HepG2 (cell line): ENCODE measurements around the gene ACVR1B. TPM values are rescaled to one million over a fixed set of nuclear protein-coding genes. Genes with fewer than 3 reads are reported as not detected.
A peak's percentile ranks its signal among the peaks of the same experiment; 100 is the strongest.

ENCODE experiments used
- ETV6 ChIP-seq: sonication (generic); formaldehyde crosslinking; conservative IDR thresholded peaks from 2 replicates; pipeline ENCODE4 v1.4.0; 2020; ENCODE audit warnings: missing genetic modification reagents
- JARID2 ChIP-seq: sonication (generic); formaldehyde crosslinking; IDR thresholded peaks from 2 replicates; pipeline ENCODE4 v1.8.1; 2023; ENCODE audit warnings: missing genetic modification reagents, inconsistent platforms; ENCODE audit not compliant: insufficient replicate concordance
- KAT8 ChIP-seq: IDR thresholded peaks from 2 replicates; pipeline ENCODE4 v1.6.1; 2016; ENCODE audit warnings: missing genetic modification reagents, missing compliant biosample characterization
- NFKBIZ ChIP-seq: IDR thresholded peaks from 2 replicates; pipeline ENCODE4 v1.6.1; 2018; ENCODE audit warnings: missing genetic modification reagents, missing compliant biosample characterization
- NR2F6 ChIP-seq, 2 experiments: IDR thresholded peaks; 2 replicates each; pipeline ENCODE4 v1.6.1; 2016; ENCODE audit warnings: antibody characterized with exemption in 1 of 2, mild to moderate bottlenecking in 1 of 2
- PHF8 ChIP-seq: sonication (generic); formaldehyde crosslinking; IDR thresholded peaks from 2 replicates; pipeline ENCODE4 v1.5.0; 2020; ENCODE audit warnings: missing genetic modification reagents
- RBM39 ChIP-seq: fragments of 200-400 bp; formaldehyde crosslinking; IDR thresholded peaks from one replicate; pipeline ENCODE4 v1.6.1; 2018; ENCODE audit warnings: antibody characterized with exemption, mild to moderate bottlenecking, low read depth, low read length; ENCODE audit not compliant: poor library complexity, severe bottlenecking
- ZNF101 ChIP-seq: sonication (generic); formaldehyde crosslinking; IDR thresholded peaks from 2 replicates; pipeline ENCODE4 v1.4.0; 2020; ENCODE audit warnings: mild to moderate bottlenecking, low read depth, missing genetic modification reagents, borderline replicate concordance
- ZNF335 ChIP-seq: sonication (generic); formaldehyde crosslinking; IDR thresholded peaks from 2 replicates; pipeline ENCODE4 v1.4.0; 2020; ENCODE audit warnings: missing genetic modification reagents
- ZNF598 ChIP-seq: sonication (generic); formaldehyde crosslinking; IDR thresholded peaks from 2 replicates; pipeline ENCODE4 v1.5.1; 2020; ENCODE audit warnings: mild to moderate bottlenecking, missing genetic modification reagents, borderline replicate concordance
- ZNF605 ChIP-seq: sonication (generic); formaldehyde crosslinking; IDR thresholded peaks from 2 replicates; pipeline ENCODE4 v1.8.0; 2022; ENCODE audit warnings: mild to moderate bottlenecking, missing genetic modification reagents
- ZNF761 ChIP-seq: sonication (generic); formaldehyde crosslinking; conservative IDR thresholded peaks from 2 replicates; pipeline ENCODE4 v1.4.0; 2020; ENCODE audit warnings: mild to moderate bottlenecking, missing genetic modification reagents
- ZNF777 ChIP-seq: sonication (generic); formaldehyde crosslinking; IDR thresholded peaks from 2 replicates; pipeline ENCODE4 v1.4.0; 2020; ENCODE audit warnings: missing genetic modification reagents
- polyA plus RNA-seq, 8 experiments: library from polyadenylated mRNA; depleted of rRNA in 3 of 8; stranded (reverse) in 7 of 8; unstranded in 1 of 8; fragments of >200 nt; fragmentation: Illumina TruSeq in 4 of 8; extraction: Trizol in 4 of 8; gene quantifications; 2 replicates each; pipeline versions ENCODE4 v1.2.1 to v1.2.3, GENCODE V29; 2011 to 2016; ENCODE audit warnings: low read depth in 4 of 8, missing spikeins in 1 of 8, mixed read lengths in 1 of 8; ENCODE audit not compliant: insufficient read depth in 1 of 8
- total RNA-seq, 5 experiments: library from RNA; depleted of rRNA; stranded (reverse); fragments of >200 nt; fragmentation: Illumina TruSeq; extraction: Trizol; gene quantifications; 2 replicates each; pipeline ENCODE4 v1.2.3, GENCODE V29; 2016; ENCODE audit warnings: low read depth in 1 of 5
- TF ChIP-seq, protein P1 (sequence below): sonication (generic); formaldehyde crosslinking; IDR thresholded peaks from 2 replicates; pipeline ENCODE4 v1.5.1; 2020; ENCODE audit warnings: mild to moderate bottlenecking, missing genetic modification reagents
- TF ChIP-seq, protein P2 (sequence below): sonication (generic); formaldehyde crosslinking; IDR thresholded peaks from 2 replicates; pipeline ENCODE4 v1.8.1; 2023; ENCODE audit warnings: missing genetic modification reagents, mild to moderate bottlenecking, borderline replicate concordance
- TF ChIP-seq, protein P3 (sequence below): sonication (generic); formaldehyde crosslinking; IDR thresholded peaks from 2 replicates; pipeline ENCODE4 v1.4.0; 2020; ENCODE audit warnings: missing genetic modification reagents, borderline replicate concordance
- TF ChIP-seq, protein P4 (sequence below): sonication (generic); formaldehyde crosslinking; IDR thresholded peaks from 2 replicates; pipeline ENCODE4 v1.5.1; 2020; ENCODE audit warnings: mild to moderate bottlenecking, missing genetic modification reagents, borderline replicate concordance

Gene ACVR1B
- total and polyA plus RNA-seq, 2 of the 13 experiments (the other 11 are each of a cell fraction or from before 2014, with no cell fraction given), result 8.9 to 12.1 TPM

DNA sequence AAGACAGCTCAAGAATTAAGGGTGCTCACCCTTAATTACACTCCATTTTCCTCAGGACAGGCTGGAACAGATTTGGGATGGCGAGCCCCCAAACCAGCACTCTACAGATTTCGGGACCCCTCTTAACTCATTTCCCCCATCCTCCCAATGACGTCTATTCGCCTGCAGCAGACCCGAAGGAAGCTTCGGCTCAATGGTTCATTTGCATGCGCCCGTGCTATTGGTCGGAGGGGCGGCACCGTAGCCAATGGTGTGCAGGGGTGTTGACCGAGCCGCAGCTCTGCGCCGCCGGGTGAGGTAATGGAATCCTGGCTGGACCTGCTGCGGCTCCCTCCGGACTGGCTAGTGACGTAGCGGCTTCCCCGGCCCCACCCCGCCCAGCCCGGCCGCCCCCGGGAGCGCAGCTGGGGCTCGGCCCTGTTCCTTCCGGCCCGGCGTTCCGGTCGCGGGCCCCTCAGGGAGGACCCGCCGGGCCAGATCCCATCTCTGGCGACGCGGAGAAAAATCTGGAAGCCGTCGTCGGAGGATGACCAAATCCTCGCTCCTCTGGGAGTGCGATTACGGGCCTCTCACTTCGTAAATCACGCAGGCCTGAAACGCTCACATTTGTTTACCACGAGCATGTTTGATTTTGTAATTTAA lies 81.4 kb downstream of the ACVR1B start (continued):
- TF ChIP-seq, protein P1, sequence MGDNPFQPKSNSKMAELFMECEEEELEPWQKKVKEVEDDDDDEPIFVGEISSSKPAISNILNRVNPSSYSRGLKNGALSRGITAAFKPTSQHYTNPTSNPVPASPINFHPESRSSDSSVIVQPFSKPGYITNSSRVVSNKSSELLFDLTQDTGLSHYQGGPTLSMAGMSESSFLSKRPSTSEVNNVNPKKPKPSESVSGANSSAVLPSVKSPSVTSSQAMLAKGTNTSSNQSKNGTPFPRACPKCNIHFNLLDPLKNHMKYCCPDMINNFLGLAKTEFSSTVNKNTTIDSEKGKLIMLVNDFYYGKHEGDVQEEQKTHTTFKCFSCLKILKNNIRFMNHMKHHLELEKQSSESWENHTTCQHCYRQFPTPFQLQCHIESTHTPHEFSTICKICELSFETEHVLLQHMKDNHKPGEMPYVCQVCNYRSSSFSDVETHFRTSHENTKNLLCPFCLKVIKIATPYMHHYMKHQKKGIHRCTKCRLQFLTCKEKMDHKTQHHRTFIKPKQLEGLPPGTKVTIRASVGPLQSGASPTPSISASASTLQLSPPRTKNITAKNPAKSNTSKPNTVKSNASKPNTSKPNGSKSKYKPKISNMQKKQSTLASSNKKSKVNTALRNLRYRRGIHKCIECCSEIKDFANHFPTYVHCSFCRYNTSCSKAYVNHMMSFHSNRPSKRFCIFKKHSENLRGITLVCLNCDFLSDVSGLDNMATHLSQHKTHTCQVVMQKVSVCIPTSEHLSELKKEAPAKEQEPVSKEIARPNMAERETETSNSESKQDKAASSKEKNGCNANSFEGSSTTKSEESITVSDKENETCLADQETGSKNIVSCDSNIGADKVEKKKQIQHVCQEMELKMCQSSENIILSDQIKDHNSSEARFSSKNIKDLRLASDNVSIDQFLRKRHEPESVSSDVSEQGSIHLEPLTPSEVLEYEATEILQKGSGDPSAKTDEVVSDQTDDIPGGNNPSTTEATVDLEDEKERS (CRISPR knock-in tag), result no peak
- TF ChIP-seq, protein P2, sequence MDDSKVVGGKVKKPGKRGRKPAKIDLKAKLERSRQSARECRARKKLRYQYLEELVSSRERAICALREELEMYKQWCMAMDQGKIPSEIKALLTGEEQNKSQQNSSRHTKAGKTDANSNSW (CRISPR knock-in tag), result no peak
- TF ChIP-seq ZNF101 (CRISPR knock-in tag), result no peak
- 0 out of 2 replicates have a peak, but pooled peaks have one; percentile 48 for TF ChIP-seq PHF8 (CRISPR knock-in tag)
- TF ChIP-seq ZNF605 (CRISPR knock-in tag), result no peak
- no peak for TF ChIP-seq NFKBIZ (CRISPR knock-in tag)
- TF ChIP-seq, protein P3, sequence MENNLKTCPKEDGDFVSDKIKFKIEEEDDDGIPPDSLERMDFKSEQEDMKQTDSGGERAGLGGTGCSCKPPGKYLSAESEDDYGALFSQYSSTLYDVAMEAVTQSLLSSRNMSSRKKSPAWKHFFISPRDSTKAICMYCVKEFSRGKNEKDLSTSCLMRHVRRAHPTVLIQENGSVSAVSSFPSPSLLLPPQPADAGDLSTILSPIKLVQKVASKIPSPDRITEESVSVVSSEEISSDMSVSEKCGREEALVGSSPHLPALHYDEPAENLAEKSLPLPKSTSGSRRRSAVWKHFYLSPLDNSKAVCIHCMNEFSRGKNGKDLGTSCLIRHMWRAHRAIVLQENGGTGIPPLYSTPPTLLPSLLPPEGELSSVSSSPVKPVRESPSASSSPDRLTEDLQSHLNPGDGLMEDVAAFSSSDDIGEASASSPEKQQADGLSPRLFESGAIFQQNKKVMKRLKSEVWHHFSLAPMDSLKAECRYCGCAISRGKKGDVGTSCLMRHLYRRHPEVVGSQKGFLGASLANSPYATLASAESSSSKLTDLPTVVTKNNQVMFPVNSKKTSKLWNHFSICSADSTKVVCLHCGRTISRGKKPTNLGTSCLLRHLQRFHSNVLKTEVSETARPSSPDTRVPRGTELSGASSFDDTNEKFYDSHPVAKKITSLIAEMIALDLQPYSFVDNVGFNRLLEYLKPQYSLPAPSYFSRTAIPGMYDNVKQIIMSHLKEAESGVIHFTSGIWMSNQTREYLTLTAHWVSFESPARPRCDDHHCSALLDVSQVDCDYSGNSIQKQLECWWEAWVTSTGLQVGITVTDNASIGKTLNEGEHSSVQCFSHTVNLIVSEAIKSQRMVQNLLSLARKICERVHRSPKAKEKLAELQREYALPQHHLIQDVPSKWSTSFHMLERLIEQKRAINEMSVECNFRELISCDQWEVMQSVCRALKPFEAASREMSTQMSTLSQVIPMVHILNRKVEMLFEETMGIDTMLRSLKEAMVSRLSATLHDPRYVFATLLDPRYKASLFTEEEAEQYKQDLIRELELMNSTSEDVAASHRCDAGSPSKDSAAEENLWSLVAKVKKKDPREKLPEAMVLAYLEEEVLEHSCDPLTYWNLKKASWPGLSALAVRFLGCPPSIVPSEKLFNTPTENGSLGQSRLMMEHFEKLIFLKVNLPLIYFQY, result peak; percentile 83; the same call in 1 of the 2 replicates
- TF ChIP-seq ZNF761 (CRISPR knock-in tag), result no peak
- TF ChIP-seq NR2F6 (IDR thresholded peaks at IDR 0.05), result no peak
- no peak for TF ChIP-seq NR2F6 (CRISPR knock-in tag; IDR thresholded peaks at IDR 0.05)
- TF ChIP-seq, protein P4, sequence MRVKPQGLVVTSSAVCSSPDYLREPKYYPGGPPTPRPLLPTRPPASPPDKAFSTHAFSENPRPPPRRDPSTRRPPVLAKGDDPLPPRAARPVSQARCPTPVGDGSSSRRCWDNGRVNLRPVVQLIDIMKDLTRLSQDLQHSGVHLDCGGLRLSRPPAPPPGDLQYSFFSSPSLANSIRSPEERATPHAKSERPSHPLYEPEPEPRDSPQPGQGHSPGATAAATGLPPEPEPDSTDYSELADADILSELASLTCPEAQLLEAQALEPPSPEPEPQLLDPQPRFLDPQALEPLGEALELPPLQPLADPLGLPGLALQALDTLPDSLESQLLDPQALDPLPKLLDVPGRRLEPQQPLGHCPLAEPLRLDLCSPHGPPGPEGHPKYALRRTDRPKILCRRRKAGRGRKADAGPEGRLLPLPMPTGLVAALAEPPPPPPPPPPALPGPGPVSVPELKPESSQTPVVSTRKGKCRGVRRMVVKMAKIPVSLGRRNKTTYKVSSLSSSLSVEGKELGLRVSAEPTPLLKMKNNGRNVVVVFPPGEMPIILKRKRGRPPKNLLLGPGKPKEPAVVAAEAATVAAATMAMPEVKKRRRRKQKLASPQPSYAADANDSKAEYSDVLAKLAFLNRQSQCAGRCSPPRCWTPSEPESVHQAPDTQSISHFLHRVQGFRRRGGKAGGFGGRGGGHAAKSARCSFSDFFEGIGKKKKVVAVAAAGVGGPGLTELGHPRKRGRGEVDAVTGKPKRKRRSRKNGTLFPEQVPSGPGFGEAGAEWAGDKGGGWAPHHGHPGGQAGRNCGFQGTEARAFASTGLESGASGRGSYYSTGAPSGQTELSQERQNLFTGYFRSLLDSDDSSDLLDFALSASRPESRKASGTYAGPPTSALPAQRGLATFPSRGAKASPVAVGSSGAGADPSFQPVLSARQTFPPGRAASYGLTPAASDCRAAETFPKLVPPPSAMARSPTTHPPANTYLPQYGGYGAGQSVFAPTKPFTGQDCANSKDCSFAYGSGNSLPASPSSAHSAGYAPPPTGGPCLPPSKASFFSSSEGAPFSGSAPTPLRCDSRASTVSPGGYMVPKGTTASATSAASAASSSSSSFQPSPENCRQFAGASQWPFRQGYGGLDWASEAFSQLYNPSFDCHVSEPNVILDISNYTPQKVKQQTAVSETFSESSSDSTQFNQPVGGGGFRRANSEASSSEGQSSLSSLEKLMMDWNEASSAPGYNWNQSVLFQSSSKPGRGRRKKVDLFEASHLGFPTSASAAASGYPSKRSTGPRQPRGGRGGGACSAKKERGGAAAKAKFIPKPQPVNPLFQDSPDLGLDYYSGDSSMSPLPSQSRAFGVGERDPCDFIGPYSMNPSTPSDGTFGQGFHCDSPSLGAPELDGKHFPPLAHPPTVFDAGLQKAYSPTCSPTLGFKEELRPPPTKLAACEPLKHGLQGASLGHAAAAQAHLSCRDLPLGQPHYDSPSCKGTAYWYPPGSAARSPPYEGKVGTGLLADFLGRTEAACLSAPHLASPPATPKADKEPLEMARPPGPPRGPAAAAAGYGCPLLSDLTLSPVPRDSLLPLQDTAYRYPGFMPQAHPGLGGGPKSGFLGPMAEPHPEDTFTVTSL (CRISPR knock-in tag), result no peak
- TF ChIP-seq JARID2 (CRISPR knock-in tag), result no peak
- TF ChIP-seq RBM39, result no peak
- peak; percentile 43 for TF ChIP-seq KAT8 (CRISPR knock-in tag)
- no peak for TF ChIP-seq ZNF598
- peak; percentile 63 for TF ChIP-seq ZNF777 (CRISPR knock-in tag)
- TF ChIP-seq ETV6 (CRISPR knock-in tag), result no peak
- TF ChIP-seq ZNF335 (CRISPR knock-in tag), result no peak
